ENCODE data around the gene FAM193A.

- TF ChIP-seq CTCF (IDR thresholded peaks at IDR 0.05) (no peak), POLR2A (IDR thresholded peaks at IDR 0.05) (no peak)
These were observed 102.3 kb downstream of the FAM193A start for GRCh38 chr4:2638730-2639129.
